Fibroblast of the aortic adventitia (primary cell): ENCODE measurements around the gene CBLB. TPM values are rescaled to one million over a fixed set of nuclear protein-coding genes. Genes with fewer than 3 reads are reported as not detected.

ENCODE experiments used
- DNase-seq: peaks from one replicate; pipeline ENCODE4 v3.0.0-alpha.2; 2010; ENCODE audit warnings: low read depth
- H3K4me3 ChIP-seq: 2 replicates; pipeline ENCODE4 v1.5.1; 2011; ENCODE audit warnings: low read depth, mild to moderate bottlenecking, control low read depth, low read length, moderate library complexity
- total RNA-seq: library from RNA; depleted of rRNA; stranded (reverse); fragments of >200 nt; gene quantifications from 2 replicates; pipeline ENCODE4 v1.2.3, GENCODE V29; 2012; ENCODE audit warnings: low replicate concordance
- TF ChIP-seq, protein P1 (sequence below): IDR thresholded peaks from 2 replicates; pipeline ENCODE4 v1.5.1; 2011; ENCODE audit warnings: mild to moderate bottlenecking, low read length, control low read depth, inconsistent platforms; ENCODE audit not compliant: insufficient read depth

Gene CBLB
- total RNA-seq, 1 donor, result 63.9 TPM

DNA sequence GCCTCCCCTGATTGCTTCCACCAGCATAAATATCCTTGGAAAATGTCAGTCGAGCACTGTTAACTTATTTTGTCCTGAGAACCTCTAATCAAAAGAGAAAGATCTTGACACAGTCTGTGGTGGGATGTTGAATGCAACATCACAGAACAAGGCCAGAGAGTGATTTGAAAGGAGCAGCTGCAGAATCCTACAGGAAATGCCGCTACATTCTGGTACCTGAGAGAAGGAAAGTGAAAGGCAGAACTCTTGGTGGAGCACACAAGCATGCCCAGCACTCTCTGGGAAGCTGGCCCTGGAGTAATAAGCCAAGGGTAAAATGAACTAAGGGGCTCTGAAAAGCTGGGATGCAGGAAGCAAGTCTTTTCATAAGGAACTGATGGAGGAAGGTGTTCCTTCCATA is 75.8 kb downstream of the CBLB start:
- H3K4me3 ChIP-seq, result no peak overlapping the region

DNA sequence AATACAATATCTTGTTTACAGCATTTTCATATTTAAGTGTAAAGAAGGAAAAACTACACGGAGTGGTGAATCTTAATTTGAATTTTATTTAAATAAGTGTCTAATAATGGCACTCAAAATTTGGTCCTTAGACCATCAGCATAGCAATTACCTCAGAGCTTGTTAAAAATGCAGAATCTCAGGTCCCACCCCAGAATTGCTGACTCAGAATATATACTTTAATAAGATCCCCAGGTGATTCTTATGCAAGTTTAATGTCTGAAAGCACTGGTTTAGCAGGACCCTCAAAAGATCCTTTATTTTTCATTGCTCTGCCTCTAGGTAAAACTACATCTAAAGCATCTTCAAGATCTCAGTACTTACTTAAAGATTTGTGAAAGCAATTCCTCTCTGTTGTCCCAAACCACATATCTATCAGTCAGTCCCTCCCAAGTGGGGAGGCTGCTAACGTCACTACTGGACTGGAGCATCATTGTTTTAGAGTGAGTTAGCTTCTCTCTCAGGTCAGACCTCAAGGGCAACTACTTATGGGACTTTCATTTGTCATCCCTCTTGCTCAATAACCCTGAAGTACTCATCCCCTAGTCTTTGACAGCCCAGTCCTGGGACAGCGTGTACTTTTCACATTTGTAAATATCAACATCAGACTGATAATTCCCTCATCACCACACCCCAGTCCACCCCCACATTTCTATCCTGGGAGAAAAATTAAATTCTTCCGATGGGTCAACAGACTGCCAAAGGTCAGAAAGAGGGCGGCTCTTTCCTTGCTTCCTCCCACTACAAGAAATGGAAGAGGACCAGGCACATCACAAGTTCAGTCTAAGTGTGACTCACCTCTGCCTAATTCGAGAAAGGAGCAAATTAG is 76.7 kb downstream of the CBLB start:
- H3K4me3 ChIP-seq, result no peak overlapping the region
- TF ChIP-seq, protein P1, sequence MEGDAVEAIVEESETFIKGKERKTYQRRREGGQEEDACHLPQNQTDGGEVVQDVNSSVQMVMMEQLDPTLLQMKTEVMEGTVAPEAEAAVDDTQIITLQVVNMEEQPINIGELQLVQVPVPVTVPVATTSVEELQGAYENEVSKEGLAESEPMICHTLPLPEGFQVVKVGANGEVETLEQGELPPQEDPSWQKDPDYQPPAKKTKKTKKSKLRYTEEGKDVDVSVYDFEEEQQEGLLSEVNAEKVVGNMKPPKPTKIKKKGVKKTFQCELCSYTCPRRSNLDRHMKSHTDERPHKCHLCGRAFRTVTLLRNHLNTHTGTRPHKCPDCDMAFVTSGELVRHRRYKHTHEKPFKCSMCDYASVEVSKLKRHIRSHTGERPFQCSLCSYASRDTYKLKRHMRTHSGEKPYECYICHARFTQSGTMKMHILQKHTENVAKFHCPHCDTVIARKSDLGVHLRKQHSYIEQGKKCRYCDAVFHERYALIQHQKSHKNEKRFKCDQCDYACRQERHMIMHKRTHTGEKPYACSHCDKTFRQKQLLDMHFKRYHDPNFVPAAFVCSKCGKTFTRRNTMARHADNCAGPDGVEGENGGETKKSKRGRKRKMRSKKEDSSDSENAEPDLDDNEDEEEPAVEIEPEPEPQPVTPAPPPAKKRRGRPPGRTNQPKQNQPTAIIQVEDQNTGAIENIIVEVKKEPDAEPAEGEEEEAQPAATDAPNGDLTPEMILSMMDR, result no peak
- DNase-seq, result peak; percentile 94

More for the DNA sequence above, 75.8 kb downstream of the CBLB start:
- TF ChIP-seq, protein P1, result no peak
- DNase-seq, result no peak

- H3K4me3 ChIP-seq, result no peak overlapping the region
- TF ChIP-seq, protein P1, result no peak
- peak; percentile 76 for DNase-seq
Observed at GRCh38 chr3:105791131-105791530, 77.7 kb downstream of the CBLB start.

GRCh38 chr3:105790534-105790933 is 78.3 kb downstream of the CBLB start:
- DNase-seq, result no peak
- peak overlapping the region; percentile 2 for H3K4me3 ChIP-seq
- TF ChIP-seq, protein P1, result no peak

GRCh38 chr3:105788593-105788992 is 80.2 kb downstream of the CBLB start:
- H3K4me3 ChIP-seq, result no peak overlapping the region
- TF ChIP-seq, protein P1, result no peak
- no peak for DNase-seq

DNA sequence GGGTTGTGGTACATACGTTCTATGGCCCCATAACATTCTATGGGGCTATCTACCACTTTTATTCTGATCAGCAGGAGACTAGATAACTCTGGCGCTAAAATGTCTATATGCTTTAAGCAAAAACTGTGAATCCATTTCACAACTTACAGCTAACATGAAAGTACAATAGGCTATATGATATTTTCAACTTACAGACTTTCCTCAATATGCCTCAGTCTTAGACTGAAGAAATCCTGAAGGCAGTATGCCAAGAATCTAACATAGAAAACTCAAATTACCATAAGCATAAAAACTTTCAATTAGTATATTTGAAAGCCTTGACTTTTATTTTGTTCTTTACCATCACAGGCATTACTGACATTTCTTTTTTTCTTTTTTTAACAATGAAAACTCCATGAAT is 81.4 kb downstream of the CBLB start:
- TF ChIP-seq, protein P1, result no peak
- DNase-seq, result no peak
- H3K4me3 ChIP-seq, result no peak overlapping the region
